Glutamatergic neuron (in vitro differentiated cells): Measurements from ENCODE around the gene NDST3. TPM values are rescaled to one million over a fixed set of nuclear protein-coding genes. Genes with fewer than 3 reads are reported as not detected.

Experiments
- DNase-seq: peaks from one replicate; pipeline ENCODE4 v3.0.0; 2022
- H3K27ac Mint-ChIP-seq: one replicate; pipeline ENCODE4 v1.8.0; 2020; ENCODE audit warnings: mild to moderate bottlenecking, mixed read lengths, inconsistent platforms; ENCODE audit not compliant: unreplicated experiment
- H3K27me3 Mint-ChIP-seq: one replicate; pipeline ENCODE4 v1.8.0; 2020; ENCODE audit warnings: mild to moderate bottlenecking, moderate library complexity, mixed read lengths, inconsistent platforms; ENCODE audit not compliant: unreplicated experiment
- H3K36me3 Mint-ChIP-seq: one replicate; pipeline ENCODE4 v1.8.0; 2020; ENCODE audit warnings: mild to moderate bottlenecking, mixed read lengths, inconsistent platforms; ENCODE audit not compliant: unreplicated experiment
- H3K4me1 Mint-ChIP-seq: one replicate; pipeline ENCODE4 v1.8.0; 2020; ENCODE audit warnings: mild to moderate bottlenecking, low read depth, mixed read lengths, inconsistent platforms; ENCODE audit not compliant: unreplicated experiment
- H3K4me3 Mint-ChIP-seq: one replicate; pipeline ENCODE4 v1.8.0; 2020; ENCODE audit warnings: mild to moderate bottlenecking, mixed read lengths, inconsistent platforms; ENCODE audit not compliant: unreplicated experiment
- H3K9me3 Mint-ChIP-seq: one replicate; pipeline ENCODE4 v1.8.0; 2020; ENCODE audit warnings: mild to moderate bottlenecking, moderate library complexity, mixed read lengths, inconsistent platforms; ENCODE audit not compliant: unreplicated experiment
- CTCF ChIP-seq: fragments of 200-600 bp; sonication (generic); IDR thresholded peaks from one replicate; pipeline ENCODE4 v1.5.0; 2021; ENCODE audit not compliant: partially characterized antibody, unreplicated experiment
- total RNA-seq: library from RNA; stranded (reverse); fragmentation: NEBNext Ultra II Directional; extraction: Animal tissue kit (Norgen Biotek cat#: 25700); gene quantifications from one replicate; pipeline ENCODE4 v1.2.1, GENCODE V29; 2021; ENCODE audit not compliant: unreplicated experiment

The NDST3 gene
- total RNA-seq, 1 donor from 2014 or later: 38.4 TPM

GRCh38 chr4:118005883-118006282, 28.4 kb upstream of the NDST3 start:
- Mint-ChIP-seq H3K27ac (peak overlapping the region; percentile 40), H3K36me3 (no peaks in the 10 kb centered on the region), H3K4me1 (no peaks in the 10 kb centered on the region), H3K4me3 (no peak overlapping the region), H3K9me3 (peaks cover 2% of the 10 kb centered on the region), H3K27me3 (no peaks in the 10 kb centered on the region)
- DNase-seq: no peak
- TF ChIP-seq CTCF: peak; percentile 36

- Mint-ChIP-seq H3K4me1 (no peaks in the 10 kb centered on the region), H3K27ac (no peak overlapping the region), H3K36me3 (no peaks in the 10 kb centered on the region), H3K27me3 (no peaks in the 10 kb centered on the region), H3K9me3 (peaks cover 2% of the 10 kb centered on the region), H3K4me3 (no peak overlapping the region)
- TF ChIP-seq CTCF: peak; percentile 36
- no peak for DNase-seq
These were observed 22.1 kb upstream of the NDST3 start for GRCh38 chr4:118012142-118012541.

GRCh38 chr4:118014831-118015230, 19.5 kb upstream of the NDST3 start:
- Mint-ChIP-seq H3K27me3 (no peaks in the 10 kb centered on the region), H3K27ac (no peak overlapping the region), H3K4me3 (no peak overlapping the region), H3K36me3 (no peaks in the 10 kb centered on the region), H3K4me1 (peaks cover 9% of the 10 kb centered on the region), H3K9me3 (no peaks in the 10 kb centered on the region)
- TF ChIP-seq CTCF: no peak
- no peak for DNase-seq

GRCh38 chr4:118018381-118019145, 15.7 kb upstream of the NDST3 start:
- peak overlapping the region; percentile 70 for H3K27ac Mint-ChIP-seq
- H3K9me3 Mint-ChIP-seq: no peaks in the 10 kb centered on the region
- no peaks in the 10 kb centered on the region for H3K27me3 Mint-ChIP-seq

More at GRCh38 chr4:118018381-118019145, 15.7 kb upstream of the NDST3 start:
- Mint-ChIP-seq H3K36me3 (no peaks in the 10 kb centered on the region), H3K4me3 (peak overlapping the region; percentile 53), H3K4me1 (peaks cover 9% of the 10 kb centered on the region)
- no peak for TF ChIP-seq CTCF
- no peak for DNase-seq
